Pons (tissue), 1 donor: ENCODE measurements around the gene CCDC197.

Experiments used
- DNase-seq: peaks from one replicate; pipeline ENCODE4 v3.0.0-alpha.2; 2016; ENCODE audit warnings: low spot score

The CCDC197 gene

GRCh38 chr14:93961620-93962019, 35.5 kb upstream of the CCDC197 start:
- no peak for DNase-seq

DNA sequence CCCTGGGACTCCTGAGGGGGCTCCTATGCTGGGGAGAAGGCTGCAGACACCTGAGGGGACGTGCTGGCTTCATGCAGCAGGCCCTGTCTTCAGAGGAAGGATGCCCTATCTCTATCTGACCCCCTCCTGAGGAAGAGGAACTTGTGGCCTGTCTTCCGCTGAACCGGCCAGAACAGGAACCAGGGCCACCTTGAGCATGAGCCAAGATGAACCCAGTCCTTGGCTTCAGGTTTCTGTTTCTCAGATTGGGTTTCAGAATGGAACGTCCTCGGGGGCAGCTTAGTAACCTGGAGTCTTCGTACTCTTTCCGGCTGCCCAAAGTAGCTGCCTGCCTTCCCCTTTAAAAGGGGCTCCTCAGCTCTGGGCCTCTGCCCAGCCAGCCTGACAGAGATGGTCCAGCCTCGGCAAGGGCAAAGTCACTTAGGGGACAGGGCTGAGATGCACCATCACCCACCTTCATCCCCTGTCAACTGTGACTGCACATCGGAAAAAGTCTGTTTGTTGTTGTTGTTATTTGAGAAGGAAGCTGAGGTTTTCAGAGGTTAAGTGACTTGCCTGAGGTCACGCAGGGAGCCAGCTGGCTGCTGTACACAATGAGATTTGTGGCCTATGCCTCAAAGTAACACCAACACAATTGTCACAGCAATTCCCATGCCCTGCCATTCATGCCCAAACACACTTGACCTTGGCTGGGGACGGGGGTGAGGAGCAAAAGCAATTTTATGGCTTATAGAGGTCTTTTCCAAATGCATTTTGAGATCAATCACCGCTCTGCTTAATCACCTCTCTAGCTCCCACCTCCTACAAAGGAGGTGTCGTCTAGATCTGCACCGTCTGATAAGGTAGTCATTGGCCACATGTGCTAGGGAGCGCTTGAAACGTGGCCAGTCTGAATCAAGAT, 34.1 kb upstream of the CCDC197 start:
- DNase-seq, result peak; percentile 55

DNA sequence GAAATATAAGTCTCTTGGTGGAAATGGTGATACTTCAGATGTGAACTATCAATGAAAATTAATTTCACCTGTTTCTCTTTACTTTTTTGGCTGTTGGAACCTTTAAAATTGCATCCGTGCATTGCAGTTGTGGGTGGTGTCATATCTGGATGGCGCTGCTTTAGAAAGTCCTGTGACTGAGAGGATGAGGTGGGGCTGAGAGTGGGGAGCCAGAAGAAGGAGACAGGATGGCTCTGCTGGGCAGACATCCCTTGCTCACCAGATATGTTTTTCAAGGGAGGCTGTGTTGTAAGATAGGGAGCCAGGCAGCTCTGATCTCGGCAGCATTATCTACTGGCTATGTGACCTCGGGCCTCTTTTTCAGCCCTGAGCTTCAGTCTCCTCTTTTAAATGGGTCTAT, 33.4 kb upstream of the CCDC197 start:
- no peak for DNase-seq

DNA sequence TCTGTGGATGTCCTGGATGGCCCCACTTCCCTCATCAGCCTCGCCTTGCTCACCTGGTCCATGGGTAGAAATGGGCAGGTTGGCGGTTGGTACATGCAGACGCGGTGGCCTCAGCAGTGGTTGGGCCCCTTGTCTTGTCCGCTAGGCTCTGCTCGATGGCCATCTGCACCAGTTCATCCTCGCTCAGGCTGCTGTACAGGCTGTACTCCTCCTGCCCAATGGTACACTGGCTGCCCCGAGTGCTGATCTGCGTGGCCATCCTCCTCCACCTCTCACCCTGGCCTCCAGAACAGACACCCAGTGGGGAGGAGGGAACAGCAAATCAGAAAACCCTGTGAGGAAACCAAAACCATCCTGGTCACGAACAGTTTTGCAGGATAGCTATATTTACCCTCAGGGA, 32.8 kb upstream of the CCDC197 start:
- DNase-seq, result no peak

DNA sequence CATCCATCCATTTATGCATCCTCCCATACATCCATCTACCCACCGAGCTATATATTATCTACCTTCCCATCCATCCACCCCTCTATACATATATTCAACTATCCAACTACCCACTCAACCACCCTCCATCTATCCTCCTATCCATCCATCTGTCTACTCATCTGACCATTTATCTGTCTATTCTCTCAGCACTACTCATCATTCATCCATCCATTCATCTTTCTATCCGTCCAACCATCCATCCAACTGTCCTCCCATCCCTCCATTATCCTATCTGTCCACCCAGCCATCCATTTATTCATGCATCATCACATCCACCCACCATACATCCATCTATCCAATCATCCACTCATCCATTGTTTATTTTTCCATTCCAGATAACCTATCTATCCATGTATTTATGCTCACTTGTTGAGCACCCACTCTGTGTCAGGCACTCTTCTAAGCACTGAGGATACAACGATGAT, 32.2 kb upstream of the CCDC197 start:
- DNase-seq, result no peak

DNA sequence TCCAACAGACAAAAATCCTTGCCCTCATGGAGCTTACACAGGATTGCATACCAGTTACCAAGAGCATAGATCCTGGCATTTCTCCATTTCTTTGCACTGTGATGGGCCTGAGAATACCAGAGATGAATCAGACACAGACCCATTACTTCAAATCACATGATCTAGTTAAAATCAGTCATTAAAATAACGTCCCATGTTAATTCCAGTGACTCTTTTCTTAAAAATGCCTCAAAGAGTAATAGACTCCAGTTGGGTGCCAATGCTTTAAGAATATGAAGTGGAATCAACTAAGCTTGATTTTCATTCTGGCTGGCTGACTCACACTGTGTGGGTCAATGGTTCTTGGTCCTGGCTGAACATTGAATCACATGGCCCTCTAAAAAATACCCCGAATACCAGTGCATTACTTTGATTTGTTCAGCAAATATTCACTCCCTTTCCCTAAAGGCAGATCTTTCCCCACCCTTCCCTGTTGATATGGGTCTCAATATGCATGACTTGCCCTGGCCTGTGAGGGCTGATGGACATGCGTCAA, 31.7 kb upstream of the CCDC197 start:
- DNase-seq, result no peak

- DNase-seq, result no peak
Observed at GRCh38 chr14:93965946-93966474, 31.1 kb upstream of the CCDC197 start.

GRCh38 chr14:93967637-93968250, 29.4 kb upstream of the CCDC197 start:
- peak; percentile 43 for DNase-seq

DNA sequence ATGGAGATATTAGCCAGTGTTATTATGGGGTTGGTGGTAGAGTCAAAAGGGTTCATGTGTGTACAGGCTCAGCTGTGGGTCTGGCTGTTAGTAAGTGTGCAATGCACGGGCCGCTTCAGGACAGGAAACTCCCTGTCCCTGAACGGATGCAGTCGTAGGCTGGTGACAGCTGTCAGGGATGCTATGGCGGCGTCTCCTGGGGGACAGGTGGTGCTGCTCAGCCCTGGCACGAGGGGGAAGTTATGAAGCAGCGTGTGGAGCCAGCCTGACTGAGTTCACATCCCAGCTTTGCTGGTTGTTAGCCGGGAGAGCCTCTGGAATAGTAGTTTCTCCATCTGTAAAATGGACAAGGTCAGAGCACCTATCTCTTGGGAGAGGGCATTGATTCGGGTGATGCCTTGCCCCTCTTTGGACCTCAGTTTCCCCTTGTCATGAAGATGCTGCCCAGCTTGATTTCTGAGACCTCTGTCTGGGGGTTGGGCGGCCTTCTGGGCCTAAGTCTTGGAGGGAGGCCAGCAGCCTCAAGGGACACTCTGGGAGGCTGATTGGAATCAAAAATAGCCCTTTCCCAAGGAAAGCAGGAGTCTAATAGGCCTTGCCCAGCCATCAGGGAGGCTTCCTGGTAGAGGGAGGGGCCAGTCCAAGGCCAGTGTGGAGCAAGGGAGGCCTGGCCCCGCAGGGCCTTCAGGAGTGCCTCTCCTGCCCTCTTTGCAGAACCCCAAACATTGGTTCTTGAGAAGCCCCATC, 27.8 kb upstream of the CCDC197 start:
- no peak for DNase-seq

DNA sequence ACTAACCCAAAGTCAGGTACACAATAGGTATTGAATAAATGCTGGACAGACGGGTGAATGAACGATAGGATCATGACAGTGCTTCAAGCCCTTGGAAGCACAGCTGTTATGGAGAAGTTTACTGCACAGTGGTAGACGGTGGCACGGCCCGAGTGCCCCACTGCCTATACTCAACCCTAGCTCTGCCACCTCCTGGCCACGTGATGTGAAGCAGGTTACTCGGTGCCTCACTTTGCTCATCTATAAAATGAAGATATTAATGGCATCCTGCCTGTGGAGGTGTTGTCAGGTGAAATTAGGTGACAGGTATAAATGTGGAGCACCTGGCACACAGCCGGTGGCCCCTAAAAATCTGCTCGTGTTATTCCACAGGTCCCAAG, 26.5 kb upstream of the CCDC197 start:
- DNase-seq, result peak; percentile 22

- no peak for DNase-seq
Observed at GRCh38 chr14:93970965-93971634, 26.0 kb upstream of the CCDC197 start.

- no peak for DNase-seq
Observed at GRCh38 chr14:93971635-93972027, 25.5 kb upstream of the CCDC197 start.

DNA sequence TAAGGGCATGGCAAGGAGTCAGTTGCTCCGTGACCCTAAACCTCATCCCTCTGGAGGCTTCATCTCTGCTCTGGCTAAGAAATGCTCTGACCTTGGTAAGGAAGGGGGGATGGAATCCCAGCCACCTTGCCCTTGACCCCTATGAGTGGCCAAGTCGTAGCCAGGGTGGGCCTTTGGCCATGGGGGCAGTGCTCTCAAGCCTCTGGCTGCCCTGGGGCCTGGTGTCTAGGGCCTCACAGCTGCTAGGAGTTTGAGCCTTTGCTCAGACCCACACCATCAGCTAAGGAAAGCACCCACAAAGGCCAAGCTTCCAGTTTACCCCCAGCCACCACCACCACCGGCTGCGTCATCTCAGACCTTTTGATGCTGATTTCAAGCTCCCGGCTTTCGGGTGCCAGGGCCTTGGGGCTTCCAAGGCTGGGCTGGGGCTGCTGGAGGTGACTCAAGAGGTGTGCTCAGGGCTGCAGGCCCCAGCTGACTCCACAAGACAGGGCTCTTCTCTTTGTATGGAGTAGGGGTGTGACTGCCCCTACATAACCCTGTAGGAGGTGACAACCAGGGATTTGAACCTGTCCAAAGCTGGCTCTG, 24.4 kb upstream of the CCDC197 start:
- no peak for DNase-seq

- DNase-seq, result no peak
Observed at GRCh38 chr14:93973607-93974006, 23.5 kb upstream of the CCDC197 start.

DNA sequence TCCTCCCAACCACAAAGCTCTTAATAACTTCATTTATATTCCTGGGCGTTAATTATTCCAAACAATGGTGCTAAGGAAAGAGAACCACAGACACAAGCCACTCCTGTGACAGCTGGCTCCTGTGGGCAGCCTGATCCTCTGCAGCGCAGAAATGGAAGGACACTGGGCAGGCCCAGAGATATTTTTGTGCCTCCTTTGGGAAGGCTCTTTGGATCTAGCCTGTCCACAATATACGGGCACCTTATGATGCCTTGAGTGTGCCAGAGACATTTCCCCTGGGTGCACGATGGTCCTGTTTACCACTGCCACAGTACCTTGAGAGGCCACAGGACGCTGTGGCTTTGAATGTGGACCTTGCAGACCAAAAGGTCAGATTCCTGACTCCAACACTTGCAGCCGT, 22.8 kb upstream of the CCDC197 start:
- no peak for DNase-seq

DNA sequence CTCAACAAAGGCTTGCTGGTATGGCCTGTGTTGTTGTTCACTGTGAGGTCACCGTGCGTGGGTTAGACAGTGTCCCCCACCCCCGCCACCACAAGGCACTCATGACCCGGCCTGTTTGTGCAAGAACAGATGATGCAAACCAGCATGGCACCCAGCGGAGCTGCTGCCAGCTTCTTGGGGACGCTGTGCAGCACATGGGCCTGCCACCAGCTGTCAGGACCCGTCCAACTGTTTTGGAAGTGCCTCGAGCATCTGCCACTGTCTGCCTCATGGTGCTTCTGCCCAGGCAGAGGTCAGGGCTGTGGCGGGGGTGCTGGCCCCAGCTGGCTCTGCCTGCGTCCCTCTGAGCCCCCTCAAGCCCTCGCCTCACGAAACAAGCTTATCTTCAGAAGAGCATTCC, 22.3 kb upstream of the CCDC197 start:
- no peak for DNase-seq

DNA sequence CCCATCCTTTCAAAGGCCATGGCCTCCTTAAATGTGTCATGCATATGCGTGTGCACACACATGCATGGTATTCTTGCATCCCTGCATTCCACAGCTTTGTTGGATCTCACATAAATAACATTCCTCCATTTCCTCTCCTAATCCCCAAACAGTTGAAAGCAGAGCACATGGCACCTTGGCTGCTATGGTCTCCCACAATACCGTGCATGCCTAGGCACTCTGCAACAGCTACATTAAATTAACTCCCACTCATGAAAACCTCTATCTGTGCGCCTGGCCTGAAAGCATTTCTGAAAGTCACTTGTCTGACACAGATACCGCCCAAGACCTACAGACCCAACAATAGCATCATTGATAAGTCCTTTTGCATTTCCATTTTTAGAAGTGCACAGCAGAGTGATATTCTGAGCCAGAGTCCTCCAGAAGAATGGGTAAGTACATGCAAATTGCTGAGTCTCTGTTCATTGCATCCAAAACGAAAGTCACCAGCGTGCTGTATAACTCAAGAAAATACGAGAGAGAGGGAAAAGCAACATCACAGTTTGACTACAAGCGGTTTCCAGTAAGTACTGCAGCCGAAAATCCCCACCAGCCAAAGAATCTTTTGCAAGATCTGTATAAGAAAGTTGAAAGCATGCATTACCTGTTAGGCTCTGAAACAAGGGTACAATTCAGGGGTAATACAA, 21.2 kb upstream of the CCDC197 start:
- DNase-seq, result peak; percentile 69

- DNase-seq, result peak; percentile 31
Observed at GRCh38 chr14:93976477-93977057, 20.5 kb upstream of the CCDC197 start, which contains the start of gene ASB2. Gene ASB2 (minus strand): TSS chr14:93976570. CDS start chr14:93964539, 12,031 bp downstream.

- no peak for DNase-seq
Observed at GRCh38 chr14:93977171-93977570, 19.9 kb upstream of the CCDC197 start.
